Right lobe of liver (tissue), 6 donors: ENCODE results near the gene TRIM2. TPM values are rescaled to one million over a fixed set of nuclear protein-coding genes. Genes with fewer than 3 reads are reported as not detected.

Source experiments
- ATAC-seq, 4 donors: fragments of 200-7000 bp; cut with Tn5 transposase; one replicate each; pipeline ENCODE4 v1.9.1; 2020; ENCODE audit warnings: mild to moderate bottlenecking in 4 of 4, moderate library complexity in 4 of 4
- DNase-seq, 3 donors: peaks; one replicate each; pipeline ENCODE4 v3.0.0-alpha.2; 2020
- H3K27ac ChIP-seq, 3 donors: fragments of 200-600 bp; one replicate each; pipeline ENCODE4 v1.8.0; 2022
- H3K27me3 ChIP-seq, 2 donors: fragments of 200-600 bp; one replicate each; pipeline ENCODE4 v1.8.0; 2022
- H3K36me3 ChIP-seq, 4 donors: fragments of 200-600 bp; sonication (generic) in 1 of 4; one replicate each; pipeline versions ENCODE4 v1.5.1 to v1.8.0; 2017 to 2022; ENCODE audit warnings: control low read depth in 1 of 4
- H3K4me1 ChIP-seq, 4 donors: fragments of 200-600 bp; sonication (generic) in 1 of 4; one replicate each; pipeline versions ENCODE4 v1.5.1 to v1.8.0; 2017 to 2022; ENCODE audit warnings: control low read depth in 1 of 4
- H3K4me3 ChIP-seq, 3 donors: fragments of 200-600 bp; one replicate each; pipeline ENCODE4 v1.8.0; 2022
- H3K9me3 ChIP-seq, 4 donors: fragments of 200-600 bp; sonication (generic) in 1 of 4; one replicate each; pipeline versions ENCODE4 v1.5.1 to v1.8.0; 2017 to 2022; ENCODE audit warnings: control low read depth in 1 of 4
- CTCF ChIP-seq, 4 donors: fragments of 200-600 bp in 3 of 4; fragments of 450-650 bp in 1 of 4; IDR thresholded peaks; one replicate each; pipeline versions ENCODE4 v1.5.1 to v1.8.0; 2016 to 2022; ENCODE audit warnings: antibody characterized with exemption in 4 of 4, mild to moderate bottlenecking in 2 of 4
- POLR2A ChIP-seq: fragments of 450-650 bp; IDR thresholded peaks from one replicate; pipeline ENCODE4 v1.6.1; 2017; ENCODE audit warnings: antibody characterized with exemption, mild to moderate bottlenecking
- WGBS: methylation state at CpG from one replicate; pipeline ENCODE4 v1.1.6; 2018; ENCODE audit warnings: low coverage, low lambda C conversion rate; ENCODE audit not compliant: insufficient coverage; ENCODE audit errors: missing lambda C conversion rate; 5-methylcytosine and 5-hydroxymethylcytosine counted together
- intact Hi-C, 2 donors: fragments of 100-400 bp; cut with DNase I; formaldehyde crosslinking; loops; one replicate each; pipeline versions ENCODE4 v1.11.2 to v1.14.1; 2022
- long read RNA-seq: library from polyadenylated mRNA; unstranded; transcript quantifications from one replicate; pipeline ENCODE4 v2.0.0, GENCODE V29; 2019
- total RNA-seq, 6 experiments: library from RNA; depleted of rRNA in 2 of 6; stranded (reverse); fragments of >200 nt in 2 of 6; fragmentation: NEBNext Ultra II Directional in 3 of 6; extraction: Animal tissue kit (Norgen Biotek cat#: 25700) in 3 of 6; gene quantifications; one replicate each; pipeline versions ENCODE4 v1.1.0 to v1.2.4, GENCODE V29; 2016 to 2023
- donor health status: DM: no; HTN: yes; CAD: no.
- donor health status: DM: no; HTN: no; CAD: no.
- donor health status: DM: no; HTN: no; CAD: no.
- donor health status: DM: no; HTN: yes; CAD: no.
- donor health status: DM: no; HTN: yes; CAD: no.

The TRIM2 gene
- 10 to 100 TPM in 3 of 6 experiments, 1 to 10 TPM in 3; 8.9 to 17.5 (median 10.0) TPM for total RNA-seq
- long read RNA-seq, partial matches to known transcripts: 0 of 4 reads
- long read RNA-seq, other reads (novel, unspliced or antisense): 4 of 4 reads

- peaks cover 0 to 2% (median under 1%) of the 10 kb centered on the region in 4 donors for H3K4me1 ChIP-seq
- H3K36me3 ChIP-seq: no peaks in the 10 kb centered on the region
- ATAC-seq (peak; percentile 72 to 89 (median 80)), DNase-seq (peak in 2 of 3 donors; percentile 55 to 59)
- no peak within 1 kb of the TSS for H3K27ac ChIP-seq
- no peaks in the 10 kb centered on the region for H3K9me3 ChIP-seq
- no peaks in the 10 kb centered on the region for H3K27me3 ChIP-seq
- intact Hi-C loops: no loop called here
- peak within 1 kb of the TSS in 1 of 3 donors; percentile 12 for H3K4me3 ChIP-seq
- 14% methylated on average over 10 of the region's 11 CpGs for WGBS
- TF ChIP-seq POLR2A (no peak), CTCF (IDR thresholded peaks at IDR 0.05) (no peak)
Observed at GRCh38 chr4:153204247-153204671, at the start of gene TRIM2. Gene TRIM2 (plus strand): TSS chr4:153204443. CDS start chr4:153204531, 88 bp downstream.

GRCh38 chr4:153155686-153156085 is 48.6 kb upstream of the TRIM2 start:
- no peaks in the 10 kb centered on the region for H3K36me3 ChIP-seq
- H3K27me3 ChIP-seq: no peaks in the 10 kb centered on the region
- H3K27ac ChIP-seq: no peak overlapping the region
- DNase-seq: no peak
- H3K4me1 ChIP-seq: peaks cover 0 to 19% (median 7%) of the 10 kb centered on the region in 4 donors
- H3K9me3 ChIP-seq: no peaks in the 10 kb centered on the region
- no peak overlapping the region for H3K4me3 ChIP-seq
- no peak for TF ChIP-seq POLR2A
- TF ChIP-seq CTCF (IDR thresholded peaks at IDR 0.05): no peak
- intact Hi-C loops: loop anchor here in 1 of 2 donors (10.0 kb wide), 1 partner anchor 169 kb away; no protein-coding TSS in a partner anchor
- WGBS: no CpG with 5 or more reads among the region's 1 CpG
- no peak for ATAC-seq

- Histone ChIP-seq H3K27me3 (no peaks in the 10 kb centered on the region), H3K36me3 (no peaks in the 10 kb centered on the region), H3K4me3 (no peak overlapping the region), H3K4me1 (peaks cover 0 to 19% (median 7%) of the 10 kb centered on the region in 4 donors), H3K9me3 (no peaks in the 10 kb centered on the region), H3K27ac (no peak overlapping the region)
- no peak for ATAC-seq
- intact Hi-C loops: loop anchor here in 1 of 2 donors (10.0 kb wide), 1 partner anchor 169 kb away; no protein-coding TSS in a partner anchor
- TF ChIP-seq POLR2A: no peak
- TF ChIP-seq CTCF (IDR thresholded peaks at IDR 0.05): no peak
- no peak for DNase-seq
- 21% methylated on average over 3 of the region's 4 CpGs for WGBS
Observed at GRCh38 chr4:153156263-153156662, 48.0 kb upstream of the TRIM2 start.

- DNase-seq: no peak
Observed at GRCh38 chr4:153156721-153157120, 47.5 kb upstream of the TRIM2 start.

More at GRCh38 chr4:153156721-153157120, 47.5 kb upstream of the TRIM2 start:
- Histone ChIP-seq H3K27ac (no peak overlapping the region), H3K27me3 (no peaks in the 10 kb centered on the region), H3K36me3 (no peaks in the 10 kb centered on the region), H3K4me1 (peaks cover 0 to 19% (median 7%) of the 10 kb centered on the region in 4 donors), H3K9me3 (no peaks in the 10 kb centered on the region), H3K4me3 (no peak overlapping the region)
- no peak for ATAC-seq
- WGBS: 64% methylated on average over 4 of the region's 5 CpGs
- no peak for TF ChIP-seq POLR2A
- no peak for TF ChIP-seq CTCF (IDR thresholded peaks at IDR 0.05)
- intact Hi-C loops: loop anchor here in 1 of 2 donors (10.0 kb wide), 1 partner anchor 168 kb away; no protein-coding TSS in a partner anchor
